Measurements from ENCODE around the gene HIPK3. TPM values are rescaled to one million over a fixed set of nuclear protein-coding genes. Genes with fewer than 3 reads are reported as not detected.

The HIPK3 gene
- polyA plus RNA-seq, 1 donor (not counting 4 experiments of a cell fraction or from before 2014, with no cell fraction given) = 37.3 TPM

GRCh38 chr11:33234397-33235190 is 22.6 kb upstream of the HIPK3 start:
- TF ChIP-seq CTCF (optimal IDR thresholded peaks at IDR 0.05 in 1 of 3, IDR thresholded peaks at IDR 0.05 in 1 of 3, conservative IDR thresholded peaks at IDR 0.05 in 1 of 3; ENCODE audit: extremely low read depth in 1 of 3, insufficient read depth in 2 of 3, low read length in 3 of 3) (no peak), EZH2 (IDR thresholded peaks at IDR 0.05; ENCODE audit: low read length) (no peak)
- Histone ChIP-seq H4K20me1 (ENCODE audit: control insufficient read depth, extremely low read depth, insufficient read depth, low read length) (no peaks in the 10 kb centered on the region), H3K27me3 (ENCODE audit: control insufficient read depth, extremely low read depth, insufficient read depth, low read length) (no peaks in the 10 kb centered on the region), H2AFZ (ENCODE audit: control insufficient read depth, low read length) (no peak overlapping the region), H3K4me2 (ENCODE audit: control insufficient read depth, extremely low read depth, insufficient read depth, low read depth, low read length) (no peak overlapping the region), H3K4me3 (ENCODE audit: control insufficient read depth in 2 of 3, extremely low read depth in 1 of 3, insufficient read depth in 2 of 3, low read depth in 1 of 3, low read length in 3 of 3) (no peak overlapping the region), H3K79me2 (ENCODE audit: control insufficient read depth, insufficient read depth, low read length) (no peaks in the 10 kb centered on the region), H3K4me1 (ENCODE audit: control insufficient read depth, extremely low read depth, insufficient read depth, low read length) (no peaks in the 10 kb centered on the region), H3K9ac (ENCODE audit: control insufficient read depth, extremely low read depth, insufficient read depth, low read length) (no peak overlapping the region), H3K9me3 (ENCODE audit: control insufficient read depth, low read depth, low read length) (no peaks in the 10 kb centered on the region), H3K9me1 (ENCODE audit: control insufficient read depth, extremely low read depth, insufficient read depth, low read length) (no peaks in the 10 kb centered on the region), H3K27ac (ENCODE audit: control insufficient read depth, insufficient read depth, low read length) (no peak overlapping the region), H3K36me3 (ENCODE audit: control insufficient read depth in 2 of 2, extremely low read depth in 1 of 2, insufficient read depth in 2 of 2, low read length in 2 of 2) (no peaks in the 10 kb centered on the region)
- FAIRE-seq (no peak), DNase-seq (ENCODE audit: low read depth, low spot score) (no peak)
- dilution Hi-C loops (cut with MboI; ENCODE audit: extremely low pct_ligation_motif_present, low sequenced_read_pairs) = no loop called here

- Histone ChIP-seq H3K79me2 (ENCODE audit: control insufficient read depth, insufficient read depth, low read length) (no peaks in the 10 kb centered on the region), H4K20me1 (ENCODE audit: control insufficient read depth, extremely low read depth, insufficient read depth, low read length) (no peaks in the 10 kb centered on the region), H3K36me3 (ENCODE audit: control insufficient read depth in 2 of 2, extremely low read depth in 1 of 2, insufficient read depth in 2 of 2, low read length in 2 of 2) (no peaks in the 10 kb centered on the region), H3K4me2 (ENCODE audit: control insufficient read depth, extremely low read depth, insufficient read depth, low read depth, low read length) (no peak overlapping the region), H2AFZ (ENCODE audit: control insufficient read depth, low read length) (no peak overlapping the region), H3K27me3 (ENCODE audit: control insufficient read depth, extremely low read depth, insufficient read depth, low read length) (no peaks in the 10 kb centered on the region), H3K9me3 (ENCODE audit: control insufficient read depth, low read depth, low read length) (no peaks in the 10 kb centered on the region), H3K27ac (ENCODE audit: control insufficient read depth, insufficient read depth, low read length) (no peak overlapping the region), H3K4me3 (ENCODE audit: control insufficient read depth in 2 of 3, extremely low read depth in 1 of 3, insufficient read depth in 2 of 3, low read depth in 1 of 3, low read length in 3 of 3) (no peak overlapping the region), H3K9ac (ENCODE audit: control insufficient read depth, extremely low read depth, insufficient read depth, low read length) (no peak overlapping the region), H3K9me1 (ENCODE audit: control insufficient read depth, extremely low read depth, insufficient read depth, low read length) (no peaks in the 10 kb centered on the region), H3K4me1 (ENCODE audit: control insufficient read depth, extremely low read depth, insufficient read depth, low read length) (peaks cover 4% of the 10 kb centered on the region)
- TF ChIP-seq CTCF (optimal IDR thresholded peaks at IDR 0.05 in 1 of 3, IDR thresholded peaks at IDR 0.05 in 1 of 3, conservative IDR thresholded peaks at IDR 0.05 in 1 of 3; ENCODE audit: extremely low read depth in 1 of 3, insufficient read depth in 2 of 3, low read length in 3 of 3) = no peak
- TF ChIP-seq EZH2 (IDR thresholded peaks at IDR 0.05; ENCODE audit: low read length) = no peak
- FAIRE-seq (no peak), DNase-seq (ENCODE audit: low read depth, low spot score) (no peak)
- dilution Hi-C loops (cut with MboI; ENCODE audit: extremely low pct_ligation_motif_present, low sequenced_read_pairs) = no loop called here
Measured at GRCh38 chr11:33237039-33237597, 20.1 kb upstream of the HIPK3 start.

Measured in keratinocyte (primary cell).